ENCODE data around the gene MICU1.

The MICU1 gene

DNA sequence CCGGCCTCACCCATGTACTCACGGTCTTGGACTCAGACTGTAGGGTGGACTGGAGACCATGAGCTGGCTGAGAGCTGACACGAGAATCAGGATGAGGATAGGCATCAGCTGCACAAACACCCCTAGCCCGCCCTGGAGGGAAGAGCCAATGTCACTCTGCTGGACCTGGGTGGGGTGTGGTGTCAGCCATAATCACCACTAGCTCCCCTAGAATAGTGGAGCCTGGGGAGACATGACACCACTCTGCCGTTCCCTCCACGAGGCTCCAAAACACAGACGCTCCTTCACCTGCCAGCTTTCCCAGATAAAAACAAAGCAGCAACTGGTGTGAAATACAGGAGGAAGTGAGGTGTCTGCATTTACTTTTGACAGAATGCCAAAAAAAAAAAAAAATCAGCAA lies 287.7 kb downstream of the MICU1 start:
- H3F3A ChIP-seq (ENCODE audit: control insufficient read depth, insufficient read depth) = peaks cover 18% of the 10 kb centered on the region
- no peak overlapping the region for H3K27ac ChIP-seq (ENCODE audit: low read depth, low read length)
- no peaks in the 10 kb centered on the region for H3K9me2 ChIP-seq (replicated peaks; ENCODE audit: control insufficient read depth, low read length)
- no peaks in the 10 kb centered on the region for H3K27me3 ChIP-seq (ENCODE audit: control insufficient read depth, low read length)
- H4K20me1 ChIP-seq (ENCODE audit: control insufficient read depth, insufficient read depth, low read depth, low read length) = no peaks in the 10 kb centered on the region
- TF ChIP-seq EZH2phosphoT487 (IDR thresholded peaks at IDR 0.05; ENCODE audit: borderline replicate concordance, low read length) = no peak
- TF ChIP-seq, protein P1, sequence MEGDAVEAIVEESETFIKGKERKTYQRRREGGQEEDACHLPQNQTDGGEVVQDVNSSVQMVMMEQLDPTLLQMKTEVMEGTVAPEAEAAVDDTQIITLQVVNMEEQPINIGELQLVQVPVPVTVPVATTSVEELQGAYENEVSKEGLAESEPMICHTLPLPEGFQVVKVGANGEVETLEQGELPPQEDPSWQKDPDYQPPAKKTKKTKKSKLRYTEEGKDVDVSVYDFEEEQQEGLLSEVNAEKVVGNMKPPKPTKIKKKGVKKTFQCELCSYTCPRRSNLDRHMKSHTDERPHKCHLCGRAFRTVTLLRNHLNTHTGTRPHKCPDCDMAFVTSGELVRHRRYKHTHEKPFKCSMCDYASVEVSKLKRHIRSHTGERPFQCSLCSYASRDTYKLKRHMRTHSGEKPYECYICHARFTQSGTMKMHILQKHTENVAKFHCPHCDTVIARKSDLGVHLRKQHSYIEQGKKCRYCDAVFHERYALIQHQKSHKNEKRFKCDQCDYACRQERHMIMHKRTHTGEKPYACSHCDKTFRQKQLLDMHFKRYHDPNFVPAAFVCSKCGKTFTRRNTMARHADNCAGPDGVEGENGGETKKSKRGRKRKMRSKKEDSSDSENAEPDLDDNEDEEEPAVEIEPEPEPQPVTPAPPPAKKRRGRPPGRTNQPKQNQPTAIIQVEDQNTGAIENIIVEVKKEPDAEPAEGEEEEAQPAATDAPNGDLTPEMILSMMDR (IDR thresholded peaks at IDR 0.05; ENCODE audit: low read depth, low read length, poor library complexity, severe bottlenecking) = no peak
- H3K4me3 ChIP-seq (ENCODE audit: low read length) = no peak overlapping the region
- no peaks in the 10 kb centered on the region for H3K79me2 ChIP-seq (ENCODE audit: control insufficient read depth, low read length)
- no peaks in the 10 kb centered on the region for H3K9me3 ChIP-seq (ENCODE audit: control insufficient read depth, insufficient read depth, low read length)
- H3K36me3 ChIP-seq (ENCODE audit: control insufficient read depth, low read length) = peaks cover 63% of the 10 kb centered on the region
- peaks cover 38% of the 10 kb centered on the region for H3K4me1 ChIP-seq (ENCODE audit: control insufficient read depth, low read length)
- no peak overlapping the region for H3K4me2 ChIP-seq (ENCODE audit: low read length)

DNA sequence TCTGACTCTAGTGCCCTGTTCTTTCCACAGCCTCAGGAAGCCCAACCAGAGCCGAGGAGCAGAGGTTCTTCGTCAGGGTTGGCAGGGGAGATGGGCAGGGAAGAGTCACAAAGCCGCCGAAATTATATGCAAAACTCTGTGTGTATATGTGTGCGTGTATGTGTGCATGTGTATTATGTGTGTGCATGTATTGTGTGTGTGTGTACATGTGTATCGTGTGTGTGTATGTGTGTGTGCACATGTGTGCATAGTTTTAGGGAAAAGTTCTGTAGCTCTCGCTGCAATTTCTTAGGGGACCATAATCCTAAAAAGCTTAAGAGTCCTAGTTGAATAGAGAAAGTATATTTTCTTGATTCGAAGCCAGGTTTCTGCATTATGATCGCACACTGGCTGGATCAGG lies 288.2 kb downstream of the MICU1 start:
- Histone ChIP-seq H3K4me2 (ENCODE audit: low read length) (no peak overlapping the region), H3K27ac (ENCODE audit: low read depth, low read length) (no peak overlapping the region)

DNA sequence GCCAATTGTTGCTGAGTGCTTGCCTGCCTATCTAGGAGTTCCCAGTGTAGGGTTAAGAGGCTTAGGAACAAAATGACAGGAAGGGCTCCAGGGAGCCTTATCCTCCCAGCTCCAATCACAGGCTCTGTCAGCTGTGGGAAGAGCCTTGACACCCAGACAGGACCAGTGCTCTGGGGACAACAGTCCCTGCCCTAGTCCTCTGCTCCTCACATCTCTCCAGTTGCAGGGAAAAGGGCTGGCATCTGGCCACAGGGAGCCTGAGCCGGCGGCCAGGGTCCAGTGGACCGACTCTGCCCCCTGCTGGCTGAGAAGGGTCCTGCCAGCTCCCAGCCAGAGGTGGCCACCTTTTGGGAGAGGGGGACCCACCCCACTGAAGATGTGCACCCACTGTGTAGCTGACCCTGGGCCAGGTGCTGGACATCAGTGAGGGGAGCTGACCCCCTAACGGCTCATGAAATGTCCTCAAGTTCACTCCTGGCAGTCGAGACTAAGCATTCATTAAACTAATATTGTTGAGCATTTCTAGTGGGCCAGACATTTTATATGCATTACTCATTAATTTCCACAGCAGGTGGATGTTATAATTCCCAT lies 288.7 kb downstream of the MICU1 start:
- Histone ChIP-seq H3K36me3 (ENCODE audit: control insufficient read depth, low read length) (peaks cover 63% of the 10 kb centered on the region), H3K27me3 (ENCODE audit: control insufficient read depth, low read length) (no peaks in the 10 kb centered on the region), H3K27ac (ENCODE audit: low read depth, low read length) (no peak overlapping the region), H3K9me3 (ENCODE audit: control insufficient read depth, insufficient read depth, low read length) (no peaks in the 10 kb centered on the region), H3K79me2 (ENCODE audit: control insufficient read depth, low read length) (peaks cover 2% of the 10 kb centered on the region; the same call in 1 of the 2 replicates), H3K4me3 (ENCODE audit: low read length) (no peak overlapping the region), H3K4me1 (ENCODE audit: control insufficient read depth, low read length) (peaks cover 49% of the 10 kb centered on the region), H3K4me2 (ENCODE audit: low read length) (no peak overlapping the region), H3K9me2 (replicated peaks; ENCODE audit: control insufficient read depth, low read length) (no peaks in the 10 kb centered on the region), H3F3A (ENCODE audit: control insufficient read depth, insufficient read depth) (peaks cover 19% of the 10 kb centered on the region), H4K20me1 (ENCODE audit: control insufficient read depth, insufficient read depth, low read depth, low read length) (no peaks in the 10 kb centered on the region)
- TF ChIP-seq, protein P1 (IDR thresholded peaks at IDR 0.05; ENCODE audit: low read depth, low read length, poor library complexity, severe bottlenecking) = peak; percentile 99
- no peak for TF ChIP-seq EZH2phosphoT487 (IDR thresholded peaks at IDR 0.05; ENCODE audit: borderline replicate concordance, low read length)

More for the DNA sequence above, 288.2 kb downstream of the MICU1 start:
- peaks cover 67% of the 10 kb centered on the region for H3K36me3 ChIP-seq (ENCODE audit: control insufficient read depth, low read length)
- H4K20me1 ChIP-seq (ENCODE audit: control insufficient read depth, insufficient read depth, low read depth, low read length) = no peaks in the 10 kb centered on the region
- peaks cover 19% of the 10 kb centered on the region for H3F3A ChIP-seq (ENCODE audit: control insufficient read depth, insufficient read depth)
- H3K27me3 ChIP-seq (ENCODE audit: control insufficient read depth, low read length) = no peaks in the 10 kb centered on the region
- TF ChIP-seq, protein P1 (IDR thresholded peaks at IDR 0.05; ENCODE audit: low read depth, low read length, poor library complexity, severe bottlenecking) = no peak
- no peak for TF ChIP-seq EZH2phosphoT487 (IDR thresholded peaks at IDR 0.05; ENCODE audit: borderline replicate concordance, low read length)
- no peaks in the 10 kb centered on the region for H3K9me3 ChIP-seq (ENCODE audit: control insufficient read depth, insufficient read depth, low read length)
- no peak overlapping the region for H3K4me3 ChIP-seq (ENCODE audit: low read length)
- peaks cover 43% of the 10 kb centered on the region for H3K4me1 ChIP-seq (ENCODE audit: control insufficient read depth, low read length)
- H3K9me2 ChIP-seq (replicated peaks; ENCODE audit: control insufficient read depth, low read length) = no peaks in the 10 kb centered on the region
- H3K79me2 ChIP-seq (ENCODE audit: control insufficient read depth, low read length) = no peaks in the 10 kb centered on the region
